ENCODE measurements around the gene LRSAM1. TPM values are rescaled to one million over a fixed set of nuclear protein-coding genes. Genes with fewer than 3 reads are reported as not detected.

Gene LRSAM1
- total RNA-seq, 3 donors from 2014 or later, result 11.7 to 21.3 (median 17.9) TPM

DNA sequence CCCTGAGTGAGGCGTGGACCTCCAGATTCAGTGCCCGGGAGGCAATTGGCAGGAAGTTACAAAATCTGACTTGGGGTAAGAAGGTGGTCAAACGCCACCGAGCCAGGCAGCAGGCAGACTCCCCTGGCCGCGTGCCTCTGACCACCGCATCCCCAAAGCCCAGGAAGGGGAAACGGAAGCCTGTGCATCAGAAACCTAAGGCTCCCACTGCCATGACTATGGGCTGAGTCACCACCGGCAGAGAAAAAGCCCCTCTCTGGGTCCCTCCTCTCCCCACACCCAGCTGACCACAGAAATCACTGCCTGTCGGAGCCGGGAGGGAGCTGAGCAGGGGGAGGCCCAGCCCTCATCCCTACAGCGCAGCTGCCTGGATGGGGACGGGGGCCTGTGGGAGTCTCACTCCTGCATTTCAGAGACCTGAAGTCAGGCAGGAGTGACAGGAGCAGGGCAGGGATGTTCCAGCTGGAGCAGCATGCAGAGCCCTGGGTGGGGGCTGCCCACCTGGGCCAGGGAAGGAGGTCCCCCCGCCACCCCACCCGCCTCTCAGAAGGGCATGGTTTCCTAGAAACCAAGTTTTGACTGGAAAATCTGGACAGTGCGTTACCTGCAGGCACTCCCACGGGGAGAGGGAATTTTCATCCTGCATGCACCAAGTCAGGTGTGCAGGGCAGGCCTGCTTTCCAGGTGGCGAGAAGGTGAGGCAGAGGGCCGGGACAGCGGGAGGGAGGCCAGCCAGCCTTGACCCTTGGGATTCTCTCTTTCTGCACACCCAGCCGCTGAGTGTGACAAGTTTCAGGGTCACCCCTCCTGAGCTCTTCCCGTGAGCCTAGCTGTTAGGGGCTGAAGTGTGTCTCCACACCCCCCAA lies 68.2 kb downstream of the LRSAM1 start:
- intact Hi-C loops (cut with DNase I; ENCODE audit: low total_unique reads), result no loop called here
- H3K27ac ChIP-seq, result peak overlapping the region; percentile 18 to 44

DNA sequence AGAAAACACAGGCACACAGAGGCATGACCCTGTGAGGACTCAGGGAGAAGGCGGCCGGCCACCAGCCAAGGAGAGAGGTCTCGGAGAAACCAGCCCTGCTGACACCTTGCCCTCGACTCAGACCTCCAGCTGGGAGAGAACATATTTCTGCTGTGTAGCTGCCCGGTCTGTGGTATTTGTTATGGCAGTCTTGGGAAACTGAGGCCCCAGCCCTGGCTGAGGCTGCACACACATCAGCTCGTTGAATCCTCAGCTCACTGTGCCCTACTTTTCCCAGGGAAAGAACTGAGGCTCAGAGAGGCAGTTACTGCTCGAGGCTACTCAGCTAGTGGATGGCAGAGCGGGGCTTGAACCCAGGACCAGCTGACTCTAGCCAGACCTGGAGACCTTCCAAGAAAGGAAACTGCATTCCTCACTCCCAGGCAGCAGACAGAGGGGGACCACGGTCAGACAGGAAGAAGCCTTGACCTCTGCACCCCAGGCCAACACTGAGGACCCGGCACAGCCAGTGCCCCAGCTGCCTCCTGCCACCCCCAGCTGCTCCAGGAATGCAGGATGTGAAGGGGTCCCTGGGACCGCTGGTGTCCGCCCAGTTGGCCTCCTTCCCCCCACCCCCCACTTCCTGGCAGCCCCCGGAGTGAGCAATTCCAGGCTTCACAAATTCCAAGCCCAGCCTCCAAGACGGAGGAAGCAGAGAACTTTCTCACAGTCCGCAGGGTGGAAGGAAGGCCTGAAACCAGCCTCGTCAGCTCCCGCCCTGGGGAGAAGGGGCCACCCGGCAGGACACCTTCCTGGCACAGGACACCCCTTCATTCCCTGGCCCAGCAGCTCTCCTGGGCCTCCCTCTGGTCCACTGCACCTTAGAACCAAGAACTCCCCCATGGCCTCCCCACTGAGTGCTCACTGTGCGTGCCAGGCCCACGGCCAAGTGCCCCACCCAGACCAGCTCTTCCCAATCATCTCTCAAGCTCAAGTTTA lies 69.9 kb downstream of the LRSAM1 start:
- no peak for DNase-seq (ENCODE audit: low spot score in 2 of 2)
- TF ChIP-seq POLR2AphosphoS5 (IDR thresholded peaks at IDR 0.05) (no peak), POLR2A (IDR thresholded peaks at IDR 0.05) (no peak)
- TF ChIP-seq, protein P1, sequence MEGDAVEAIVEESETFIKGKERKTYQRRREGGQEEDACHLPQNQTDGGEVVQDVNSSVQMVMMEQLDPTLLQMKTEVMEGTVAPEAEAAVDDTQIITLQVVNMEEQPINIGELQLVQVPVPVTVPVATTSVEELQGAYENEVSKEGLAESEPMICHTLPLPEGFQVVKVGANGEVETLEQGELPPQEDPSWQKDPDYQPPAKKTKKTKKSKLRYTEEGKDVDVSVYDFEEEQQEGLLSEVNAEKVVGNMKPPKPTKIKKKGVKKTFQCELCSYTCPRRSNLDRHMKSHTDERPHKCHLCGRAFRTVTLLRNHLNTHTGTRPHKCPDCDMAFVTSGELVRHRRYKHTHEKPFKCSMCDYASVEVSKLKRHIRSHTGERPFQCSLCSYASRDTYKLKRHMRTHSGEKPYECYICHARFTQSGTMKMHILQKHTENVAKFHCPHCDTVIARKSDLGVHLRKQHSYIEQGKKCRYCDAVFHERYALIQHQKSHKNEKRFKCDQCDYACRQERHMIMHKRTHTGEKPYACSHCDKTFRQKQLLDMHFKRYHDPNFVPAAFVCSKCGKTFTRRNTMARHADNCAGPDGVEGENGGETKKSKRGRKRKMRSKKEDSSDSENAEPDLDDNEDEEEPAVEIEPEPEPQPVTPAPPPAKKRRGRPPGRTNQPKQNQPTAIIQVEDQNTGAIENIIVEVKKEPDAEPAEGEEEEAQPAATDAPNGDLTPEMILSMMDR (IDR thresholded peaks at IDR 0.05), result no peak
- intact Hi-C loops (cut with DNase I; ENCODE audit: low total_unique reads), result no loop called here
- peak overlapping the region in 1 of 3 donors; percentile 4 for H3K4me3 ChIP-seq
- peaks cover 10 to 14% of the 10 kb centered on the region in 2 donors for H3K4me1 ChIP-seq
- H3K27me3 ChIP-seq, result no peaks in the 10 kb centered on the region
- H3K36me3 ChIP-seq, result peaks cover 4% of the 10 kb centered on the region
- peaks cover 0 to 9% of the 10 kb centered on the region in 2 donors for H3K9me3 ChIP-seq
- peak overlapping the region; percentile 86 to 88 for H3K27ac ChIP-seq

More for the DNA sequence above, 68.2 kb downstream of the LRSAM1 start:
- DNase-seq (ENCODE audit: low spot score in 2 of 2), result no peak
- peaks cover 0 to 5% of the 10 kb centered on the region in 2 donors for H3K9me3 ChIP-seq
- no peaks in the 10 kb centered on the region for H3K27me3 ChIP-seq
- H3K4me3 ChIP-seq, result no peak overlapping the region
- H3K4me1 ChIP-seq, result peaks cover 10 to 14% of the 10 kb centered on the region in 2 donors
- TF ChIP-seq POLR2AphosphoS5 (IDR thresholded peaks at IDR 0.05) (no peak), POLR2A (IDR thresholded peaks at IDR 0.05) (no peak)
- TF ChIP-seq, protein P1 (IDR thresholded peaks at IDR 0.05), result no peak
- peaks cover 9% of the 10 kb centered on the region for H3K36me3 ChIP-seq

DNA sequence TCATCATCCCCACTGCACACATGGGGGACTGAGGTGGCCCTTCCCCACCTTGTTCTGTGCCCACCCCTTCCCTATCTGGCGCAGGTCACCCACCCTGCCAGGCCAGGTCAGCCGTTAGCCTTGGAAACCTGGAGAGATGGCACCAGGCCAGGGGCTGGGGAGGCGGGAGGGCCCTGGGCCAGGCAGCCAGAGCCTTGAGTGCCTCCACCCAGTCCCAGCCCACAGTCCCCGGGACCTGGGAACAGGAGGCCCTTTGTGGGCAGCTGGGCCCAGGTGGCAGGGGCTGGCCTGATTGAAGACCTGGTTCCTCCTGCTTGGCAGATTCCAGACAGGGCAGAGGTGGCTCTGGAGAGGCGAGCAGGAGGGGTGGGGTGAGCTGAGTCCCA lies 70.6 kb downstream of the LRSAM1 start:
- DNase-seq (ENCODE audit: low spot score in 2 of 2), result peak in 1 of 2 donors; percentile 69
- Histone ChIP-seq H3K4me3 (peak overlapping the region in 1 of 3 donors; percentile 4), H3K27ac (peak overlapping the region; percentile 86 to 88), H3K4me1 (peaks cover 10 to 14% of the 10 kb centered on the region in 2 donors), H3K36me3 (peaks cover 3% of the 10 kb centered on the region), H3K27me3 (no peaks in the 10 kb centered on the region), H3K9me3 (peaks cover 0 to 9% of the 10 kb centered on the region in 2 donors)
- intact Hi-C loops (cut with DNase I; ENCODE audit: low total_unique reads), result no loop called here
- TF ChIP-seq, protein P1 (IDR thresholded peaks at IDR 0.05), result no peak
- TF ChIP-seq POLR2AphosphoS5 (IDR thresholded peaks at IDR 0.05), result peak in 1 of 3 donors; percentile 24

DNA sequence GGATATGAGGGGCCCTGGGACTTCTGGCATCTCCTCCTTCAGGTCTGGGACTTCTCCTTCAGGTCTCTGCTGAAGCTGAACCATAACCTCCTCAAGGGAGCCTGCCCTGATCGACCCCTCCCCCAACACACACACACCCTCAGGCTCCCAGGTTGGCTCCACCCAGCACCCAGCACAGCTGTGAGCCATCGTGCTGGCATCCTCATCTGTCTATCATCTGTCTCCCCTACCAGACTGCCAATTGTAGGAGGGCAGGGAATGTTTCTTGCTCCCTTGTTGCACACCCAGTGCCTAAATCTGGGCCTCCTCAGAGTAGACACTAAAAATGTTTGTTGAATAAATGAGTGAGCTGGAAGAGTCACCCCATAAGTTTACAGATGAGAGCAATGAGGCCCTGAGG lies 71.4 kb downstream of the LRSAM1 start:
- Histone ChIP-seq H3K4me1 (peaks cover 10 to 14% of the 10 kb centered on the region in 2 donors), H3K27ac (peak overlapping the region; percentile 86 to 88), H3K27me3 (no peaks in the 10 kb centered on the region), H3K9me3 (peaks cover 0 to 9% of the 10 kb centered on the region in 2 donors), H3K4me3 (no peak overlapping the region), H3K36me3 (no peaks in the 10 kb centered on the region)
- intact Hi-C loops (cut with DNase I; ENCODE audit: low total_unique reads), result no loop called here
- TF ChIP-seq POLR2A (IDR thresholded peaks at IDR 0.05), result no peak
- no peak for TF ChIP-seq POLR2AphosphoS5 (IDR thresholded peaks at IDR 0.05)
- TF ChIP-seq, protein P1 (IDR thresholded peaks at IDR 0.05), result no peak
- DNase-seq (ENCODE audit: low spot score in 2 of 2), result no peak

All from breast epithelium (tissue), 4 donors.